Tibial nerve (tissue), 4 donors: Measurements from ENCODE around the gene LRRC40.

Experiments used
- EP300 ChIP-seq, 2 donors: sonication (generic); formaldehyde crosslinking; IDR thresholded peaks; one replicate each; pipeline ENCODE4 v1.6.1; 2017; ENCODE audit warnings: antibody characterized with exemption in 2 of 2, mild to moderate bottlenecking in 1 of 2
- POLR2A ChIP-seq, 2 donors: fragments of 450-650 bp; IDR thresholded peaks; one replicate each; pipeline ENCODE4 v1.6.1; 2017; ENCODE audit warnings: antibody characterized with exemption in 2 of 2, mild to moderate bottlenecking in 2 of 2, moderate library complexity in 2 of 2
- TF ChIP-seq, protein P1 (sequence below), 5 experiments: fragments of 200-600 bp in 3 of 5; fragments of 450-650 bp in 2 of 5; sonication (generic) in 3 of 5; IDR thresholded peaks; one replicate each; pipeline ENCODE4 v1.5.1; 2016 to 2019; ENCODE audit warnings: antibody characterized with exemption in 5 of 5, mild to moderate bottlenecking in 3 of 5, moderate library complexity in 2 of 5

DNA sequence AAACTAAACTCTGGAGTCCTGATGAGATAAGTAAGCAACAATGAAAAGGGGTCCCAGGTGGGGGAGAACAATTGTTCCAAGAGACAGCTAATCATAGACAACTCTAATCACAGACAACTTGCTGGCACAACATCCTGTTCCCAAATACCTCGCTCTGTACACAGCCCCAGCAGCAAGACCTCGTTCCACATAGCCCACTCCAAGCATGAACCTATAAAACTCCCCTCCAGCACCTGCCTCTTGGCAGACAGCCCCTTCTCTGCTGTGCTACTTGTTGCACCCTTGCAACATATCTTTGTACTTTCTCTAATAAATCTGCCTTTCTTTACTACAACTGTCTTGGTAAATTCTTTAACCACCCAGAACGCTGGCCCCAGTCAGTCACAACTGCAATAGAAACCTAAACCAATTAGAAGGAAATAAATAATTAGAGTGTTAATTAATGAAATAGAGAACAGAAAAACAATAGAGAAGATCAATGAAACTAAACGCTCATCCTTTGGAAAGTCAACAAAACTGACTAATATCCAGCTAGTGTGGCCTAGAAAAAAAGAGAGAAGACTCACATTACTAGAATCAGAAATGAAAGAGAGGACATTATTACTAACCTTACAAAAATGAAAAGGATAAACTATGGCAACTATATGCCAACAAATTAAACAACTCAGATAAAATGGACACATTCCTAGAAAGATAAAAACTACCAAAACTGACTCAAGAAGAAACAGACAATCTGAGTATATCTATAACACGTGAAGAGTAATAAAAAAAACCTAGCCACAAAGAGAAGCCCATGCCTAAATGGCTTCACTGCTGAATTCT lies 36.1 kb downstream of the LRRC40 start:
- TF ChIP-seq EP300 (IDR thresholded peaks at IDR 0.05) (no peak), POLR2A (IDR thresholded peaks at IDR 0.05) (no peak)
- TF ChIP-seq, protein P1, sequence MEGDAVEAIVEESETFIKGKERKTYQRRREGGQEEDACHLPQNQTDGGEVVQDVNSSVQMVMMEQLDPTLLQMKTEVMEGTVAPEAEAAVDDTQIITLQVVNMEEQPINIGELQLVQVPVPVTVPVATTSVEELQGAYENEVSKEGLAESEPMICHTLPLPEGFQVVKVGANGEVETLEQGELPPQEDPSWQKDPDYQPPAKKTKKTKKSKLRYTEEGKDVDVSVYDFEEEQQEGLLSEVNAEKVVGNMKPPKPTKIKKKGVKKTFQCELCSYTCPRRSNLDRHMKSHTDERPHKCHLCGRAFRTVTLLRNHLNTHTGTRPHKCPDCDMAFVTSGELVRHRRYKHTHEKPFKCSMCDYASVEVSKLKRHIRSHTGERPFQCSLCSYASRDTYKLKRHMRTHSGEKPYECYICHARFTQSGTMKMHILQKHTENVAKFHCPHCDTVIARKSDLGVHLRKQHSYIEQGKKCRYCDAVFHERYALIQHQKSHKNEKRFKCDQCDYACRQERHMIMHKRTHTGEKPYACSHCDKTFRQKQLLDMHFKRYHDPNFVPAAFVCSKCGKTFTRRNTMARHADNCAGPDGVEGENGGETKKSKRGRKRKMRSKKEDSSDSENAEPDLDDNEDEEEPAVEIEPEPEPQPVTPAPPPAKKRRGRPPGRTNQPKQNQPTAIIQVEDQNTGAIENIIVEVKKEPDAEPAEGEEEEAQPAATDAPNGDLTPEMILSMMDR (IDR thresholded peaks at IDR 0.05) = no peak
